Activated CD4-positive, alpha-beta T cell treated with anti-CD3 and anti-CD28 coated beads, Interleukin-2, amount 10 ng/mL, durations not matched to agents 24 days and 14 days (primary cell): ENCODE results near the gene RXFP2. TPM values are rescaled to one million over a fixed set of nuclear protein-coding genes. Genes with fewer than 3 reads are reported as not detected.

Source experiments
- DNase-seq: peaks from one replicate; pipeline ENCODE4 v3.0.0; 2022
- H3K27ac Mint-ChIP-seq: one replicate; pipeline ENCODE4 v1.8.0; 2022; ENCODE audit warnings: mild to moderate bottlenecking, mixed read lengths
- H3K27me3 Mint-ChIP-seq: one replicate; pipeline ENCODE4 v1.8.0; 2022; ENCODE audit warnings: mixed read lengths
- H3K36me3 Mint-ChIP-seq: one replicate; pipeline ENCODE4 v1.8.0; 2022; ENCODE audit warnings: low read depth, mild to moderate bottlenecking, mixed read lengths
- H3K4me1 Mint-ChIP-seq: one replicate; pipeline ENCODE4 v1.8.0; 2021; ENCODE audit warnings: mixed read lengths
- H3K4me3 Mint-ChIP-seq: one replicate; pipeline ENCODE4 v1.8.0; 2022; ENCODE audit warnings: mild to moderate bottlenecking, moderate library complexity, mixed read lengths
- H3K9me3 Mint-ChIP-seq: one replicate; pipeline ENCODE4 v1.8.0; 2021; ENCODE audit warnings: mixed read lengths
- intact Hi-C: fragments of 100-400 bp; cut with micrococcal nuclease; formaldehyde crosslinking; loops from one replicate; pipeline ENCODE4 v1.15.1; 2023
- total RNA-seq: library from RNA; stranded (reverse); gene quantifications from 2 replicates; pipeline ENCODE4 v1.2.3, GENCODE V29; 2022

RXFP2 gene
- total RNA-seq, 1 donor from 2014 or later, result not detected

DNA sequence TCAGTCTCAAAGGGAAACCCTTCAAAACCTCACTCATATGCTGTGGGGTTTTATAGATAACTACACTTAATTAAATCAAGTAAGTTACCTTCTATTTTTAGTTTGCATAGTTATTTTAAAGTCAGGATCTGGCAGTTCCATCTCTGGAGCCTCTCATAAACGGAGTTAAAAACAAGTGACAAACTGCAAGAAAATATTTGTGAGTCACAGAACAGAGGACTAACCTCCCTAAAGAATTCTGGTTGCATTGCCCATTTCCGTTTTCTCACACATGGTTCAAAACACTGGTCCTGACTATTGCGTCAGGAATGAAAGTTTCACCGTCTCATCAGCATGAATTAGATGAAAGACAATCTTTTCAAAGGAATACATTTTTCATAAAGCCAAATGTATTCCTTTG, 10.6 kb downstream of the RXFP2 start:
- intact Hi-C loops, result no loop called here
- H3K9me3 Mint-ChIP-seq, result no peaks in the 10 kb centered on the region
- DNase-seq, result no peak
- peaks cover 8% of the 10 kb centered on the region for H3K27me3 Mint-ChIP-seq
- no peaks in the 10 kb centered on the region for H3K4me1 Mint-ChIP-seq
- no peak overlapping the region for H3K4me3 Mint-ChIP-seq
- H3K27ac Mint-ChIP-seq, result no peak overlapping the region
- H3K36me3 Mint-ChIP-seq, result no peaks in the 10 kb centered on the region

DNA sequence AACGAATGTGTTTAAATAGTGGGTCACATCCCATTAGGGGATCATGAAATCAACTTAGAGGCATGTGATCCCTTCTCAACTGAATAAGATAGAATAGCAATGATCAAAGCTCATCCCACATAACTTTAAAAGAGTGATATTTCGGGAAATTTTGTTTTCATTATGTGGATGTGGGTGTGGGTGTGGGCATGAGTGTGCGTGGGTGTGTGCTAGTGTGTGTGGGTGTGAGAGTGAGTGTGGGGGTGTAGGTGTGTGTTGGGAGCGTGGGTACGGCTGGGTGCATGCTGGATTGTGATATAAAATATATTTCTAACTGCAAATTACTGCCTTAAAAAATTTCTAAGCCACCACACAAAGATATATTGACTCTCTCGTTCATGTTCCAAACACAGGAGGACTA, 15.9 kb downstream of the RXFP2 start:
- DNase-seq, result no peak
- no peak overlapping the region for H3K4me3 Mint-ChIP-seq
- H3K4me1 Mint-ChIP-seq, result no peaks in the 10 kb centered on the region
- intact Hi-C loops, result no loop called here
- no peaks in the 10 kb centered on the region for H3K36me3 Mint-ChIP-seq
- H3K27me3 Mint-ChIP-seq, result no peaks in the 10 kb centered on the region
- H3K27ac Mint-ChIP-seq, result no peak overlapping the region
- H3K9me3 Mint-ChIP-seq, result no peaks in the 10 kb centered on the region

DNA sequence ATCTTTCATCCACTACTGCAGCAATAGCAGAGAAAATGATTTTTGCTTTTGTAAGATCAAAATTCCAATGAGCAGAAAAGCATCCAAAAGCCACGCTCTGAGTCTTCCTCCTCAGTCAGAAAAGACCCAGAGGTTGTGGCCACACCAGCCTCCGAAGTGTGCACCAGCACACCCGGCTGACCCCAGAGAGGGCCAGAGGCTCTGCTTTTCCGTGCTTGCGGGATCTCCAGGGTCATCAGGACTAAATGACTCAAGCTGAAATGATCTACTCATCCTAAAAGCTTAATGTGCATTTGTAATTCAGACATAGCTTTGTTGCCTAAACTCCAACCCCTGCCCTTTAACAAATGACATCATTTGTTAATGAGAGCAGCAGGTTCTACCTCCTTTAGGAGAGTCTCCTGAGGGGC, 16.5 kb downstream of the RXFP2 start:
- intact Hi-C loops, result no loop called here
- no peaks in the 10 kb centered on the region for H3K27me3 Mint-ChIP-seq
- no peaks in the 10 kb centered on the region for H3K4me1 Mint-ChIP-seq
- no peak overlapping the region for H3K4me3 Mint-ChIP-seq
- H3K36me3 Mint-ChIP-seq, result no peaks in the 10 kb centered on the region
- no peak overlapping the region for H3K27ac Mint-ChIP-seq
- no peaks in the 10 kb centered on the region for H3K9me3 Mint-ChIP-seq
- DNase-seq, result no peak

DNA sequence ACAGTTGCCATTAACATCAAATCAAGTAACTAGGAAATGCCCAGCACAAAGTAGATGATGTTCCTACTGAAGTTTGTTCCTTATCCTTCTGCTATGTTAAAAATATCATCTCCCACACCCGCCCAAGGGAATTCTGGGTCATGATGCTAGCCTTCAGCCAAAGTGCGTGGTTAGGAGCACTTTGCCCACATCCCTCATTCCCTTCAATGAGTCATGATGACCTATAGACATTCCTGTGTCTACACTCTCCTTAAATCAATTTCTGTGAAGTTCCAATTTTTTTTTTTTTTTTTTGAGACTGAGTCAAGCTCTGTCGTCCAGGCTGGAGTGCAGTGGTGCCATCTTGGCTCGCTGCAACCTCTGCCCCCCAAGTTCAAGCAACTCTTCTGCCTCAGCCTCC, 17.0 kb downstream of the RXFP2 start:
- H3K36me3 Mint-ChIP-seq, result no peaks in the 10 kb centered on the region
- H3K4me3 Mint-ChIP-seq, result no peak overlapping the region

DNA sequence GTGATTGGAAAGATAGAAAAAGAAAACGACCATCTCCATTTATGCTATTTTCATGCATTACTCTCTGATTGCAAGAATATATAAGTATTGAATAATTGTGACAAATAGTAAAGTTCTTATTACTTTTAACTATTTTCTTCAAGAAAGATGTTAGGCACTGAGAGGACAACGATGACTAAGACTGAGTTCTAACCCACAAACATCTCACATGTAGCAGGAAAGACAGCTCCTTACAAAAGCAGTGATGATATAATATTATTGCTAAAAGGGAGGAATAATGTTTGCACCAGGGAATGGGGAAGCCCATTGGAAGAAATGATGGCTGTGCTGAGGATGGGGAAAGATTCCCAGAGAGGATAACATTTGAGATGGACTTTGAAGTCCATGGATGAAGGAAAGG, 22.6 kb downstream of the RXFP2 start:
- Mint-ChIP-seq H3K4me3 (no peak overlapping the region), H3K27me3 (peaks cover 7% of the 10 kb centered on the region), H3K27ac (no peak overlapping the region), H3K36me3 (no peaks in the 10 kb centered on the region), H3K9me3 (no peaks in the 10 kb centered on the region), H3K4me1 (no peaks in the 10 kb centered on the region)
- intact Hi-C loops, result no loop called here
- no peak for DNase-seq

More for the DNA sequence above, 17.0 kb downstream of the RXFP2 start:
- Mint-ChIP-seq H3K27me3 (no peaks in the 10 kb centered on the region), H3K4me1 (no peaks in the 10 kb centered on the region), H3K27ac (no peak overlapping the region), H3K9me3 (no peaks in the 10 kb centered on the region)
- no peak for DNase-seq
- intact Hi-C loops, result no loop called here

DNA sequence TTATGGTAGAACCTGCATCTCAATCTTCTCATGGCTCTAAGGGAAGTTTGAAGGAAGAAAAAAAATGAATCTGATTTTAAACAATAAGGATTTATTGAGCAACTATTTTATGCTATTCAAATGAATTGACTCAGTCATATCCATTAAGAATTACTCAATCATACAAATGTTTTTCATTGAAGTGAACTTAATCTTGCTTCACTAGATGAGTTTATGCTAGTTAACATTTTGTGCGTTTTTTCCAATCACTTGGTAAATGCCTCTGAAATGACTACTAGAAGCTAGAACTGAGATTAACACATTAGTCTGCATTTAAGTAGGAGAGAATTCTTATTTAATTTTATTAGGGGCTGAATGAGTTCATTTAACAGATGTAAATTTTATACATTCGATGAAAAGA, 25.2 kb downstream of the RXFP2 start:
- intact Hi-C loops, result no loop called here
- Mint-ChIP-seq H3K9me3 (no peaks in the 10 kb centered on the region), H3K27ac (no peak overlapping the region), H3K4me1 (no peaks in the 10 kb centered on the region), H3K4me3 (no peak overlapping the region), H3K27me3 (peaks cover 10% of the 10 kb centered on the region), H3K36me3 (no peaks in the 10 kb centered on the region)
- no peak for DNase-seq

DNA sequence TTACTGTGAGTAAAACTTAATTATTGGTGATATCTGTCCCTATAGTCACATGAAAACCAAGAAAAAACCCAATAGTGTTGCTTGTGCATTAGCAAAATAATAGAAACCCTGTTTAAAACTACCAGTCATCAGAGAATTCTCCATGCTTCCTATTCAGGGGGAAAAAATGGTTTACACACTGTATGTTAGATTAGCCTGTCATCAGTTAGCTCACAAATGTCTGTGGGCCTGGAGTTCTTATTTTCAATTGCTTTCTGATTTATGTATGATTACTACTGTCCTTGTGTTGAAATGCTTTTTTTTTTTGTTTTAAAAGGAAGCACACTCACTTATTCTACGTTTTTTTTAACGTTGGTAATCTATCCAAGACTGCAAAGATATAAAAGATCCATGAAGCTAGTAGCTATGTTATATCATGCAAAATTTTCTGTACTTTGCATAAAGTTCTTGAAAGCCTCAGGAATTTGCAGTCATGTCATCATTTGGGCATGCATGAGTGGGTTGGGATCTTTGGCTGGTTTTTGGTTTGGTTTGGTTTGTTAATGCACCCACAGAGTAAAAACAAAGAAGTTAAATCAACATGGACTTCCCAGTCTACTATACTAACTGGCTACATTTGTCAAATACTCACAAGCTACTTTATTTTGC, 25.9 kb downstream of the RXFP2 start:
- Mint-ChIP-seq H3K4me3 (no peak overlapping the region), H3K36me3 (no peaks in the 10 kb centered on the region), H3K27ac (no peak overlapping the region), H3K27me3 (peaks cover 10% of the 10 kb centered on the region), H3K4me1 (no peaks in the 10 kb centered on the region), H3K9me3 (no peaks in the 10 kb centered on the region)
- no peak for DNase-seq
- intact Hi-C loops, result no loop called here

DNA sequence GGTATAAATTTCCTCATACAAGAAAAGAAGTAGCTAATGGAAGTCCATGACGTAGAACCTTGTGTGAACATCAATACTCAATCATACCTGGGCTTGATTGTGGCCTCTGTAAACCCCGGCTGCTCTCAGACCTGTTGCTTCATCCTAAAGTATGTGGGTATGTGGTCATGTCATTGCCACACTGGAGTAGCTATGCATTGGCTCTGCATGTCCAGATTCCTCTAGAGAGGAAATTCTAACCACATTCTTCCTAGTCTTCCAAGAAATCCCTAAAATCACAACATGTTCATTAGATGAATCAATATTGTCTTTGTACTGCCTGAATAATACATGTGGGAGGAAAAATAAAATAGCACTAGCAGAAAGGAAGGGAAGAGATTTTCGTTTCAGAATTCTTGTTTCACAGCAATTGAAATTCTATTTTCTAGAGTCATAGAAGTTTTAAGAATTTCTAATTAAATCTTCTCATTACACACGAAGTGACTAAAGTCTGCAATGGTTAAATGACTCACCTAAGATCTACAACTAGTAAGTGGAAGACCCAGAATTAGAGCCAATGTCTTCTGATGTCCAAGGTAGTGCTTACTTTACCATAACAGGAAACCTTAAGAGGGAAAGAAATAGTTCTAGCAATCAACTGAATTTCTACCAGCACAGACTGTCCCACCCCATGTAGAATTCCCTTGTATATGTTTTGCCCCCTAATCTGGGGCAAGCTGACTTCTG, 28.0 kb downstream of the RXFP2 start:
- no peaks in the 10 kb centered on the region for H3K36me3 Mint-ChIP-seq
- no peak for DNase-seq
- no peaks in the 10 kb centered on the region for H3K9me3 Mint-ChIP-seq
- H3K27ac Mint-ChIP-seq, result no peak overlapping the region
- H3K4me1 Mint-ChIP-seq, result no peaks in the 10 kb centered on the region
- intact Hi-C loops, result no loop called here
- peaks cover 7% of the 10 kb centered on the region for H3K27me3 Mint-ChIP-seq
- H3K4me3 Mint-ChIP-seq, result no peak overlapping the region

DNA sequence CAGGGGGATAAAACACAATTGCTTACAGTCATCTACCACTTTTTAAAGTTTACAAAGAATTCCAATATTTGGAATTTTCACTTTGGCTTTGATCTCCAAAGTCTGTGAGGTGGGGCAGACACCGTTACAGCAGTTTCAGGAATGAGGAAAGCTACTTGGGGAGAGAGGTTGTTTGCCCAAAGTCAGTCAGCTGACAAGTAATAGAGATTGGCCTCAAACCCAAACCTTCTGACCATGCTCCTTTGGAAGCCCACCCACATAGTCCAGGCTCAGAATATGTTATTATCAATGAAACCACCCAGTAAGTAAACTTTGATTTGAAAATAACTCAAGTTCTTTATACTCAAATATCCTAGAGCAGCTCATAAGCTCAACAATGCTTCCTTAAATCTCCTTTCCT, 29.0 kb downstream of the RXFP2 start:
- Mint-ChIP-seq H3K27ac (no peak overlapping the region), H3K4me1 (no peaks in the 10 kb centered on the region), H3K36me3 (no peaks in the 10 kb centered on the region), H3K9me3 (no peaks in the 10 kb centered on the region), H3K27me3 (peaks cover 9% of the 10 kb centered on the region), H3K4me3 (no peak overlapping the region)
- DNase-seq, result no peak
- intact Hi-C loops, result no loop called here

DNA sequence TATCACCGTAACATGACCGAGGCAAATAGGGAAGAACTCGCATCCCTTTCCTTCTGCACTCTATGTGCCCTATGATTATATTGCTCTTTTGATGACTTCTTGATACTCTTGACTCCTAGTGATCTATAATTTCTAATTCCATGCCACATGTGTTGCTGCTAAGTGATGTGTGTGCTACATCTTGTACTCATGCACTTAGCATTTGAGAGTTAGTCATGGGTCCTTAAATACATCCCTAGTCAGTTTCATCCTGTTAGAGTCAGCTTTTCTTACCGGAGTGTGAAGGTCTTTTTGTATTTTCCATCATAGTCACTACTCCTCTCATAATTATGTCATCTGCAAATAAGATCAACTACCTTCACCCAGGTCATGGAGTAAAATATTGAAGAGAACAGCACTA, 30.2 kb downstream of the RXFP2 start:
- Mint-ChIP-seq H3K27ac (no peak overlapping the region), H3K4me3 (no peak overlapping the region), H3K9me3 (no peaks in the 10 kb centered on the region), H3K27me3 (peaks cover 10% of the 10 kb centered on the region), H3K4me1 (peaks cover 3% of the 10 kb centered on the region), H3K36me3 (no peaks in the 10 kb centered on the region)
- intact Hi-C loops, result no loop called here
- no peak for DNase-seq

DNA sequence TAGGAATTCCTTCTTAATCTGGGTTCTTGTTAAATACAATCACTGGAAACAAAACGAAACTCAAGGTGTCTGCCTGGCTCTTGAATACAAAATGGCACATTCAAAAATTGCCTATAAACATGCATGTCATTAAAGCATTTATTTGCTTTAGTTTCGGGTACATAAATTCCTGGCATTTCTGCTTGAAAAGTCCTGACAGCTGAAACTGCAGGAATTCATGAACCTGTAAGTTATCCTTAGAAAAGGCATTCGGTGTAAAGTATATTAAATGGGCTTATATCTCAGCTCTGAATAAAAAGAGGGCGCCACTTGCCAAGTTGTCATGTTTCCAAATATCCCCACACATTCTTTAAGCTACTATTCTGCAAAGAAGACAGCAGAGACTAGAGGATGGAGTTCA, 32.9 kb downstream of the RXFP2 start:
- Mint-ChIP-seq H3K4me1 (peaks cover 3% of the 10 kb centered on the region), H3K36me3 (no peaks in the 10 kb centered on the region), H3K9me3 (no peaks in the 10 kb centered on the region), H3K27ac (no peak overlapping the region), H3K4me3 (no peak overlapping the region), H3K27me3 (peaks cover 6% of the 10 kb centered on the region)
- intact Hi-C loops, result no loop called here
- no peak for DNase-seq

DNA sequence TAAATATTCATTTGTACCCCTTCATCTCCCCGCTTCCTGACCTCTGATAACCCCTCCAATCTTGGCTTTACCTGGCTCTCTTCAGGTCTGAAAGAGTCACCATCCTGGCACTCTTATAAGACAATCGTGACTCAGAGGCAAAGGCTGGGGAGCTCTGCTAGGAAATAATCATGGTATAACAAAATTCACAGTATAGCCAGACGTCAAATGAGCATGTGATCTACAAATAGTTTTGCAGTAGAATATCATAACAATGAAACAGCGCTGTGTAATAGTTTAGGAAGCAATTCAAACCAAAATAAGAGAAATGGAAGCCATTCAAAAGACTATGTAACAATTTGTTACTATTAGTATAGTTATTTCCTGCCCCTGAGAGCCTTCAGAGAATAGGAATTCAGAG, 34.2 kb downstream of the RXFP2 start:
- Mint-ChIP-seq H3K4me3 (peak overlapping the region; percentile 52), H3K36me3 (no peaks in the 10 kb centered on the region), H3K27me3 (peaks cover 5% of the 10 kb centered on the region), H3K4me1 (peaks cover 3% of the 10 kb centered on the region), H3K9me3 (no peaks in the 10 kb centered on the region), H3K27ac (no peak overlapping the region)
- no peak for DNase-seq
- intact Hi-C loops, result no loop called here

DNA sequence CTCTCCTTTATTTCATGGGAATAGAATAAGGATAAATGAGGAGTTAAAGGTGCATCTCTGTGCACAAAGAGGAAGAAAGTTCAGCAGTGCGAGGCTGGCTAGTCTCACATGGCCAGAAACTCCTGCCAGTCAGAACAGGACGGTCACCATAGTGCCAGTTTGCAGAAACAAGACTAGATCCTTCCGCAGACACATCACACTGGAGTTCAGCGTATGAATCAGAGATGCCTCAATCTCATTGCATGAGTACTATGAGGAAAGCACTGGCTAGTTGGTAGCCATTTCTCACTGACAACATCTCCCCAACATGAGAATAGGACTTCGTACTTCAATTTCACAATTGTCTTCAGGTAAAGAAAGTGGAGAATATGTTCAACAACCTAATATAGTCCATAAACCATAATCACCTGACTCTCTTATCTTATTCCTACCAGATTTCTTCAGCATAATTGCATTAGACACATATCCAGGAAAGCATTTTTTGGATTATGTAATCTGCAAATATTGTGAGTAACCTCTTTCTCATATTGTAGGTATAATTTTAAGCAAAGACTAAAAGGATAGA, 34.9 kb downstream of the RXFP2 start:
- no peak for DNase-seq
- Mint-ChIP-seq H3K4me1 (peaks cover 3% of the 10 kb centered on the region), H3K36me3 (no peaks in the 10 kb centered on the region), H3K4me3 (no peak overlapping the region), H3K27me3 (peaks cover 5% of the 10 kb centered on the region), H3K9me3 (no peaks in the 10 kb centered on the region), H3K27ac (no peak overlapping the region)
- intact Hi-C loops, result no loop called here

DNA sequence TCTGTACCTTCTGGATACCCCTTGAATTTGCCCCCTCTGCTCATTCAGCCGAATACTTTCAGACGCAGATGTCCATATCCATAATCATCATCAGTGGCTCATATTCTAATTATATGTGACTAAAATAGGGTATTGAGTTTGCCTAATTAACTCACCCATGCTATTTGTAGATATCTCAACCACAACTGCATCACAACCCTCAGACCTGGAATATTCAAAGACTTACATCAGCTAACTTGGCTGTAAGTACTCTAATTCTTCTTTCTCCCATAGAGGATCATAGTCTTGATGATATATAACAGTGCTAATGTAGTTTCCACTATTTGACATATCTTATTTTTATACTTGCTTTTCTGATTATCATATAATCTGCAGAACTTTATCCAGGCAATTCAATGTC, 35.8 kb downstream of the RXFP2 start:
- H3K27me3 Mint-ChIP-seq, result peaks cover 7% of the 10 kb centered on the region

More for the DNA sequence above, 35.8 kb downstream of the RXFP2 start:
- H3K4me3 Mint-ChIP-seq, result no peak overlapping the region
- peaks cover 3% of the 10 kb centered on the region for H3K4me1 Mint-ChIP-seq
- no peak overlapping the region for H3K27ac Mint-ChIP-seq
- no peaks in the 10 kb centered on the region for H3K9me3 Mint-ChIP-seq
- no peak for DNase-seq
- intact Hi-C loops, result no loop called here
- H3K36me3 Mint-ChIP-seq, result no peaks in the 10 kb centered on the region
